Omental fat pad (tissue), 4 donors: ENCODE results near the gene PCNT. TPM values are rescaled to one million over a fixed set of nuclear protein-coding genes. Genes with fewer than 3 reads are reported as not detected.

ENCODE experiments used
- ATAC-seq: fragments of 150-250 bp; one replicate; pipeline ENCODE4 v1.9.1; 2016; ENCODE audit warnings: mild to moderate bottlenecking, moderate library complexity; ENCODE audit not compliant: low FRiP score
- DNase-seq: peaks from one replicate; pipeline ENCODE4 v3.0.0-alpha.2; 2019; ENCODE audit warnings: low spot score
- CTCF ChIP-seq, 3 donors: fragments of 450-650 bp; IDR thresholded peaks; one replicate each; pipeline ENCODE4 v1.5.1; 2016 to 2017; ENCODE audit warnings: antibody characterized with exemption in 3 of 3, mild to moderate bottlenecking in 3 of 3, moderate library complexity in 2 of 3
- total RNA-seq, 4 donors: library from RNA; depleted of rRNA; stranded (reverse); fragments of >200 nt; gene quantifications; one replicate each; pipeline ENCODE4 v1.1.0, GENCODE V29; 2016

Gene PCNT
- total RNA-seq, 4 donors from 2014 or later: 23.0 to 51.7 (median 24.4) TPM

GRCh38 chr21:46329796-46330195 is 5.8 kb downstream of the PCNT start:
- ATAC-seq (no peak), DNase-seq (no peak)

GRCh38 chr21:46334351-46335140 is 10.6 kb downstream of the PCNT start:
- ATAC-seq (no peak), DNase-seq (no peak)
- no peak for TF ChIP-seq CTCF (IDR thresholded peaks at IDR 0.05)

More at GRCh38 chr21:46329796-46330195, 5.8 kb downstream of the PCNT start:
- TF ChIP-seq CTCF (IDR thresholded peaks at IDR 0.05): no peak

- no peak for TF ChIP-seq CTCF (IDR thresholded peaks at IDR 0.05)
- no peak for DNase-seq
- no peak for ATAC-seq
Observed at GRCh38 chr21:46336603-46337002, 12.6 kb downstream of the PCNT start.

- no peak for DNase-seq
- TF ChIP-seq CTCF (IDR thresholded peaks at IDR 0.05): no peak
- ATAC-seq: no peak
Observed at GRCh38 chr21:46340998-46341397, 17.0 kb downstream of the PCNT start.

GRCh38 chr21:46344219-46344915 is 20.4 kb downstream of the PCNT start:
- ATAC-seq: no peak
- DNase-seq: no peak
- no peak for TF ChIP-seq CTCF (IDR thresholded peaks at IDR 0.05)

GRCh38 chr21:46345861-46346260 is 21.9 kb downstream of the PCNT start:
- DNase-seq (no peak), ATAC-seq (no peak)
- no peak for TF ChIP-seq CTCF (IDR thresholded peaks at IDR 0.05)
